HUES48 (cell line): ENCODE measurements around the gene CEP78.
"Not testable (repeated sequence)": the region's sequence is repeated elsewhere in the genome, so short reads cannot be mapped to it uniquely, and the experiment has no call there.

ENCODE experiments used
- H3K27ac ChIP-seq: one replicate; pipeline ENCODE4 v1.7.0; 2013; ENCODE audit warnings: low read depth, low read length, inconsistent platforms
- H3K27me3 ChIP-seq: 2 replicates; pipeline ENCODE4 v1.6.1; 2013; ENCODE audit warnings: mild to moderate bottlenecking, low read length; ENCODE audit not compliant: control insufficient read depth, insufficient read depth
- H3K36me3 ChIP-seq: 2 replicates; pipeline ENCODE4 v1.6.1; 2013; ENCODE audit warnings: low read length; ENCODE audit not compliant: control insufficient read depth, insufficient read depth
- H3K4me1 ChIP-seq: 2 replicates; pipeline ENCODE4 v1.6.1; 2013; ENCODE audit warnings: mild to moderate bottlenecking, low read length; ENCODE audit not compliant: control insufficient read depth, insufficient read depth
- H3K4me3 ChIP-seq: 2 replicates; pipeline ENCODE4 v1.5.1; 2013; ENCODE audit warnings: mild to moderate bottlenecking, low read depth, low read length
- H3K9ac ChIP-seq: 2 replicates; pipeline ENCODE4 v1.6.1; 2013; ENCODE audit warnings: mild to moderate bottlenecking, low read depth, low read length, moderate library complexity
- H3K9me3 ChIP-seq: 2 replicates; pipeline ENCODE4 v1.6.1; 2013; ENCODE audit warnings: low read length; ENCODE audit not compliant: control insufficient read depth, insufficient read depth

CEP78 gene

GRCh38 chr9:78261403-78262001 lies 25.6 kb downstream of the CEP78 start:
- H3K27ac ChIP-seq = no peak overlapping the region
- H3K9me3 ChIP-seq = no peaks in the 10 kb centered on the region
- peaks cover 66% of the 10 kb centered on the region for H3K36me3 ChIP-seq
- H3K9ac ChIP-seq = no peak overlapping the region
- no peaks in the 10 kb centered on the region for H3K4me1 ChIP-seq
- no peak overlapping the region for H3K4me3 ChIP-seq
- no peaks in the 10 kb centered on the region for H3K27me3 ChIP-seq

- no peaks in the 10 kb centered on the region for H3K4me1 ChIP-seq
- no peak overlapping the region for H3K9ac ChIP-seq
- H3K27me3 ChIP-seq = no peaks in the 10 kb centered on the region
- no peak overlapping the region for H3K27ac ChIP-seq
- H3K36me3 ChIP-seq = peaks cover 73% of the 10 kb centered on the region
- no peaks in the 10 kb centered on the region for H3K9me3 ChIP-seq
- no peak overlapping the region for H3K4me3 ChIP-seq
Observed at GRCh38 chr9:78262655-78263054, 26.8 kb downstream of the CEP78 start.

- Histone ChIP-seq H3K27ac (no peak overlapping the region), H3K9me3 (no peaks in the 10 kb centered on the region), H3K9ac (no peak overlapping the region), H3K27me3 (no peaks in the 10 kb centered on the region), H3K4me3 (no peak overlapping the region), H3K4me1 (no peaks in the 10 kb centered on the region), H3K36me3 (peaks cover 85% of the 10 kb centered on the region)
Observed at GRCh38 chr9:78267889-78268288, 32.0 kb downstream of the CEP78 start.

- Histone ChIP-seq H3K9ac (no peak overlapping the region), H3K9me3 (no peaks in the 10 kb centered on the region), H3K4me3 (no peak overlapping the region), H3K4me1 (no peaks in the 10 kb centered on the region), H3K27ac (no peak overlapping the region), H3K36me3 (peaks cover 67% of the 10 kb centered on the region), H3K27me3 (no peaks in the 10 kb centered on the region)
Observed at GRCh38 chr9:78269784-78270183, 33.9 kb downstream of the CEP78 start.

- peaks cover 41% of the 10 kb centered on the region for H3K36me3 ChIP-seq
- H3K27ac ChIP-seq = no peak overlapping the region
Observed at GRCh38 chr9:78272307-78272706, 36.4 kb downstream of the CEP78 start.

GRCh38 chr9:78273761-78274160 lies 37.9 kb downstream of the CEP78 start:
- H3K27me3 ChIP-seq = no peaks in the 10 kb centered on the region
- no peaks in the 10 kb centered on the region for H3K4me1 ChIP-seq
- no peak overlapping the region for H3K4me3 ChIP-seq
- no peak overlapping the region for H3K27ac ChIP-seq
- H3K9me3 ChIP-seq = no peaks in the 10 kb centered on the region
- no peak overlapping the region for H3K9ac ChIP-seq
- peaks cover 29% of the 10 kb centered on the region for H3K36me3 ChIP-seq

More at GRCh38 chr9:78272307-78272706, 36.4 kb downstream of the CEP78 start:
- Histone ChIP-seq H3K9me3 (no peaks in the 10 kb centered on the region), H3K4me3 (no peak overlapping the region), H3K4me1 (no peaks in the 10 kb centered on the region), H3K27me3 (no peaks in the 10 kb centered on the region), H3K9ac (no peak overlapping the region)

GRCh38 chr9:78278177-78278777 lies 42.4 kb downstream of the CEP78 start:
- H3K36me3 ChIP-seq = no peaks in the 10 kb centered on the region
- H3K9me3 ChIP-seq = no peaks in the 10 kb centered on the region
- H3K9ac ChIP-seq = no peak overlapping the region
- no peaks in the 10 kb centered on the region for H3K4me1 ChIP-seq
- no peaks in the 10 kb centered on the region for H3K27me3 ChIP-seq
- no peak overlapping the region for H3K27ac ChIP-seq
- no peak overlapping the region for H3K4me3 ChIP-seq

- Histone ChIP-seq H3K27me3 (no peaks in the 10 kb centered on the region), H3K9ac (no peak overlapping the region), H3K4me1 (no peaks in the 10 kb centered on the region), H3K4me3 (no peak overlapping the region), H3K9me3 (no peaks in the 10 kb centered on the region), H3K27ac (no peak overlapping the region), H3K36me3 (no peaks in the 10 kb centered on the region)
Observed at GRCh38 chr9:78278801-78279200, 42.9 kb downstream of the CEP78 start.

GRCh38 chr9:78280982-78281668 lies 45.2 kb downstream of the CEP78 start:
- Histone ChIP-seq H3K27ac (no peak overlapping the region), H3K9ac (no peak overlapping the region), H3K4me3 (no peak overlapping the region), H3K27me3 (no peaks in the 10 kb centered on the region), H3K4me1 (no peaks in the 10 kb centered on the region), H3K36me3 (no peaks in the 10 kb centered on the region), H3K9me3 (no peaks in the 10 kb centered on the region)

GRCh38 chr9:78284181-78284580 lies 48.3 kb downstream of the CEP78 start:
- not testable (repeated sequence) for H3K4me3 ChIP-seq, H3K9me3 ChIP-seq, H3K9ac ChIP-seq, H3K4me1 ChIP-seq, H3K27ac ChIP-seq, H3K27me3 ChIP-seq, H3K36me3 ChIP-seq

- Histone ChIP-seq H3K9ac (no peak overlapping the region), H3K4me1 (no peaks in the 10 kb centered on the region), H3K27me3 (no peaks in the 10 kb centered on the region), H3K36me3 (no peaks in the 10 kb centered on the region), H3K4me3 (no peak overlapping the region), H3K9me3 (no peaks in the 10 kb centered on the region), H3K27ac (no peak overlapping the region)
Observed at GRCh38 chr9:78286125-78286524, 50.2 kb downstream of the CEP78 start.
